GM18858 (cell line): Measurements from ENCODE around the gene RWDD4.
A peak's percentile ranks its signal among the peaks of the same experiment; 100 is the strongest.

ENCODE experiments used
- ATAC-seq: cut with Tn5 transposase; IDR thresholded peaks from one replicate; pipeline ENCODE4 v1.9.1; 2021; ENCODE audit not compliant: unreplicated experiment

Gene RWDD4

DNA sequence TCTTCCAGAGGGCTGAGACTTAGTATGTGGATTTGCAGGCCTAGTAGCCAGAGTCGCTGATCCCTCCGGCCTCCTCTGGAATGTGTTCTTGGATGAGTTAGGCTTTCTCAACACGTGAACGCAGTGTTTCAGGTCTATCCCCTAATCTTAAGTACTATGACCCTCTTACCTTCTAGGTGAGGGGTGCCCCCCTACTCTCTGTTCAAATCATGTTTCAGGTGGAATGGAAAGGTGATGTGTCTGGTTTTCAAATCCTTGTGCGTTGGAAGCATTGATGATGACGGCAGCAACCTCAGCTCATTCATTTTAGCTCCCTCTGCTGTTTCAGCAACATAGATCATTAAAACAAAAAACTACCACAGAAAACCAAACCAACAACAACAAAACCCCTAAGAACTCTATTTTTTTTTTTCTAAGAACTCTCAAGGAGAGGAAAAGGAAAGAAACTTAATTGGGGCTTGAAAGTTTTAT lies 56.4 kb downstream of the RWDD4 start:
- no peak for ATAC-seq

DNA sequence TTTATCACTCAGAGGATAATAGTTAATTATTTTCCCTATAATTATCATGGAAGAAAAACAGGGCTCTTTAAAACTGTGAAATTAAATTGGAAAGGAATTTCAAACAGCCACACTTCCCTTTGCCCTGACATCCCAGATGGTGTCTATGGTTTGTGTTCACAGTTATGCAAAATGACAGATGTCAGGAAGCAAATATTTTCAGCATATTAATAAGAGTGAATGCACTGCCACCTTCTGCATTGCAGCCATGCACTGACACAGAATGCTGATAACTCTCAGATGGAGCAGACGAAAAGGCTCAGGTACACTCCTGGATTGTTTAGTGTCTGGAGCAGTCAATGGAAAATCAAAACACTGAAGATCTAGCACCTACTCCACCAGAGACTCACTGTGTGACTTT lies 57.6 kb downstream of the RWDD4 start:
- no peak for ATAC-seq

DNA sequence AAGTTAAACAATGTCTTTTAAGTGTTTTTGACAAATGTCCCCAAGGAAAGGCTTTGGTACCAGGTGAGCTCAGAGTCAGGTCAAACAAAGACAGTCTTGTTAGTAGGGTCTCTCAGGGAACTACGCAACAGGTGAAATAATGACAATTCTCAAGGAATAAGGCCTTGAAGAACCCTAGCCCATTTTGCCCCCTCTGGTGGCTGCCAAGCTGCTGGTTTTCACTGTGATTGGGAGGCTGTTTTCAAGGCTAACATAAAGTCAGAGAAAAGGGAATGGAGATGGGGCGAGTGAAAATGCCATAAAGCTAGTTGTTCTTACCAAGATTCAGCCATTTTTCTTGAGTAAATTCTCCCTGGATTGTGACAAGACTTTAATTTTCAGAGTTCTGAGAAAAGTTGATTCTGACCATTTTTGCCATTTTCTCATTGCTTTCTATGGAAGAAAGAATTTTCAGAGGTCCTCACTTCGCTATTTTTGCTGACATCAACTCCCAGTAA lies 58.7 kb downstream of the RWDD4 start:
- no peak for ATAC-seq

DNA sequence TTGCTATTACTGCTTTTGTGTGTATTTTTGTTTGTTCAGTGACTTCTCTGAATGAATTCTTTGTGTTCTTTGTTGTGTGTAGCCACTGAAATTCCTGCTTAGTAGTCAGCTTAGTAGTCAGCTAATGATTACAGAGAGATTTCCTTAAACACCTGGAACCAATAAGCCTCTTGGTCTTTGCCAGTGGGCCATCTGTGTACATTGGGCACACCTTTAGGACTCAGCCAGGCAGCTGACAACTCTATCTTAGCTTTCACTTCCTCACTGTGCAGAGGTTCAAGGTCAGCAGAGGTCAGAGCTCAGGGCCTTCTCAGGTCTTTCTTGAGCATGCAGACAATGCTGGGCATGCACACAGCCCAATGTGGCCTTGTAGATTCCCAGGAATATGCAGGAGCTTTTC lies 59.3 kb downstream of the RWDD4 start:
- ATAC-seq, result peak; percentile 59

DNA sequence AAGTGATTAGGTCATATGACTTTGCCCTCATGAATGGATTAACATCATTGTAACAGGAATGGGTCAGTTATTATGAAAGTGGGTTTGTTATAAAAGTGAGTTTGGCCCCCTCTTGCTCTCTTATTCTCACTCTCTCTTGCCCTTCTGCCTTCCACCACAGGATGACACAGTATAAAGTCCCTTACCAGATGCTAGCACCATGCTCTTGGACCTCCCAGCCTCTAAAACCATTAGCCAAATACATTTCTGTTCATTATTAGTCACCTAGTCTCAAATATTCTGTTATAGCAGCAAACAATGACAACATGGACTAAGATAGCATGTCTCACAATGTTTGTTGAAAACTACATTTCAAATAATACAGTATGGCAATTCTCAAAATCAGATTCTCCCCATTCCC lies 59.7 kb downstream of the RWDD4 start:
- ATAC-seq, result peak; percentile 20

DNA sequence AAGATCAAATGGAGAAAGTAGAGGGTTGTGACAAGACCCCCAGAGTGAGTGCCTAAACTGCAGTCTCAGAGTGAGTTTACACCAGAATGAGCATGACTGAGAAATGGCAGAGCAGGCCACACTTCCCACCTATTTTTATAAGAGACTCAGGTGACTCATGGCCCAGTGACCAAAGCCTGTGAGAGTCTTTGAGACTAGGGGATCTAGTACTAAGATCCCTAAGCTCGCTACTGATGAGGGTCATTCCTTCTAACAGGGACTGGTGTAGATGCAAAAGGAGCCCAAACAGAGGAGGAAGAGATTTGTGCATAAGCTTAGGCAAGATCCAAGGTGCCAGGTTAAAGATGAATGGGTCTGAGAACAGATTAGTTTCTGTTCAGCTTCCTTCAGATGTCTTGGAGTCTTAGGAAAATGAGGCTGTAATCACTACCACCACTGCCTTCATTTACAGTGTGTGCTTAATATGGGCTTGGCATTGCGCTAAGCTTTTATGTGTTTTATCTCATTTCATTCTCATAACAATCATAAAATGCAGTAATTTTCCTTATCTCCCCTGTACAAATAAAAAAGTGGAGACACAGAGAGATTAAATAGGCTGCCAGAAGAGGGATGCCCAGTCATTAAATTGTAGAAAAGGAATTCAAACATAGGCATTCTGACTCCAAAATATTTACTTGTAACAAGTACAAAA lies 62.8 kb downstream of the RWDD4 start:
- no peak for ATAC-seq

DNA sequence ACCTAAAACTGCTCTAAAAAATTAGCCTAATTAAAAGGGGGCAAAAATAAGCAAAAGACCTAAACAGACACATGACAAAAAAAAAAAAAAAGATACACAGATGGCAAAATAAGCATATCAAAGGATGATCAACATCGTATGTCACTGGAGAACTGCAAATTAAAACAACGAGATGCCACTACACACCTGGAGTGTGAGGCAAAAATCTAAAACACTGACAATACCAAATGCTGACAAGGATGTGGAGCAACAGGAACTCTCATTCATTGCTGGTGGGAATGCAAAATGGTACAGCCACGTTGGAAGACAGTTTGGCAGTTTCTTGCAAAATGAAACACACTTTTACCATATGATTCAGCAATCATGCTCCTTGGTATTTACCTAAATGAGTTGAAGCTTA lies 64.2 kb downstream of the RWDD4 start:
- no peak for ATAC-seq

DNA sequence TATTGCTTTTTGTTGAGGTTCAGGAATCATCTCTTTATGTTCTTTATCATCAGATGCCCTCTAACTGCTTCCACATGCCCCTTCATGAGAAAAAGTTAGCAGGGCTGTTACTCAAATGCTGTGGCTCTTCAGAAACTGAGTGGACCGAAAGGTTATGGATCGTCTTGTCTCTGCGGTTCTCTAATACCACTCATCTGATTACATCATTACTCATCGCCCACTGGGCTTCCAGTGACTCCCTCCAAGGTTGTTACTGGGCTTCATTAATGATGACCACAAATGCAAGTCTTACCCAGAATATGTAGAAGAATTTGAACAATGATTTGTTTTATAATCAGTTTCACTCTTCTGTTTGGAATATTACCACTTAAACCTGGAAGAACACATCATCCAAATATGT lies 67.7 kb downstream of the RWDD4 start:
- ATAC-seq, result no peak
